GM19438 (cell line): ENCODE measurements around the gene CCM2.

Source experiments
- ATAC-seq: cut with Tn5 transposase; IDR thresholded peaks from one replicate; pipeline ENCODE4 v1.9.1; 2021; ENCODE audit warnings: low read depth; ENCODE audit not compliant: unreplicated experiment

Gene CCM2

DNA sequence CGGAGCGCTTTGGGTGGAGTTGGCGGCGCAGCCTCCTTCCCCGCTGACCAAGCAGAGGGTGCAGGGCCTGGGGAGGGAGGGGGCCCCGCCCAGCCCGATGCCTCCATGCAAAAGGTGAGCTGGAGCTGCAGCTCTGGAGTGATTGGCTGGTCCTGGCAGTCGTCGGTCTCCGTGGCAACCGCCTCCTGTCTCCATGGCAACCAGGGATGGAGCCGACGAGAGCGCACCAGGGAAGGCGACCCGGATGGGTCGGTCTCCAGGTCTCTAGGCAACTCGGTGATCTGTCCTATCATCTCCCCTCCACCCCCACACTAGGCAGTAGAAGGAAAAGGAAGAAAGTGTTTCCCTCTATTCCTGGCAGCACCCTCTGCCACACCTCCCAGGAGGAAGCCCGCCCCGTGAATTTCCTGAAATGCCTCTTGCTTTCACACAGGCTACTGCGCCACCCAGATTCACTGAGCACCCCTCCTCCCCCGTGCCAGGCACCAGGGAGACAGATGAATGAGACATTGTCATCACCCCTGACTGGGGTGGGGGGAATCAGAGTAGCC is 89.4 kb downstream of the CCM2 start:
- no peak for ATAC-seq

DNA sequence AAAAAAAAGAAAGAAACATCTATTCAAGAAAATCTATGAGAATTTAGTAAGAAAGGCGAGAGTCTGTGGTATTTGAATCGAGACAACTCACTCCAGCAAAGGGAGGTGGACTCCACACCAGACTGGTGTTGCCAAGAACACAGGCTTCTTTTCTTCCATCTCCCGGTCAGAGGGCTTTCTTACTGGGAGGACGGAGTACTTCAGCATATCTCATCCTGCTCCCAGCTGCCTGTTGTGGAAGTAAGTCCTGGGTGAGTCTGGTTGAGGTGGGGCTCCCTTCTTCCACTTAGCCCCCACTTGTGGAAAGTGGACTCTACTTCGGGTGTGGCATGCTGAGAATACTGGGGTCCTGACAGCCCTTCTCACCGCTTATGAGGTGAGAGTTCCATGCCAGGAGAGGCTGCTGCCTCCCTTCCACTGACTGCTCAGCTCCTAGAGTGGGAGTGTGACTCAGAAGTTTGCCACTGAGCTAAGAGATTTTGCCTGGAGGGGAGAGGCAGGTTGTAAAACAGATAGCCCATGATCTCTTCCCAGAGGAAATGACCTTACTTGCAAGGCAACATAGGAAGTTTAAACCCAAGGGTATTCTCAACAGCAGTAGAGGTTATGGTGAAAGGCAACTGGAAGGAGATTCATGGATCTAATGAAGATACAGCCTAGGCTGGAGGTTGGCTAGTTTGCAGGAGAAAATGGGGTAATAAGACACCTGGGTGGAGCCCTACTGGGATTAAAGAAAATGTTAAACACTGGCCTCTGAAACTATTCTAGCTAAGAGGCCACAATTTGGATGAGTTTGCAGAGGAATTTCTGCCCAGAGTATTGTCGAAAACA is 92.3 kb downstream of the CCM2 start:
- ATAC-seq = no peak

DNA sequence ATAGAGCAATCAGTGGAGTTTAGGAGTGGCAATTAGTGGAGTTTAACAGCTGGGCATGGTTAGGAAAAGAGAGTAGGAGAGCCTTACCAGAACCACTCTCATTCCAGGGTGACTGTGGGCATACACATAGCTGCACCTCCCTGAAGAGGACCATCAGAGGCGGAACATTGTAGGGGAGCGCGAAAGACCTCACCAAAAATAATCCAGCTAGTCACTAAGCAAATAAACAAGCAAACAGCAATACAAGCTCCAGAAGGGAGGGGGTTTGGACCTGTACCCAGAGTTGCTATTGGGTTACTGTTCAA is 92.9 kb downstream of the CCM2 start:
- no peak for ATAC-seq

DNA sequence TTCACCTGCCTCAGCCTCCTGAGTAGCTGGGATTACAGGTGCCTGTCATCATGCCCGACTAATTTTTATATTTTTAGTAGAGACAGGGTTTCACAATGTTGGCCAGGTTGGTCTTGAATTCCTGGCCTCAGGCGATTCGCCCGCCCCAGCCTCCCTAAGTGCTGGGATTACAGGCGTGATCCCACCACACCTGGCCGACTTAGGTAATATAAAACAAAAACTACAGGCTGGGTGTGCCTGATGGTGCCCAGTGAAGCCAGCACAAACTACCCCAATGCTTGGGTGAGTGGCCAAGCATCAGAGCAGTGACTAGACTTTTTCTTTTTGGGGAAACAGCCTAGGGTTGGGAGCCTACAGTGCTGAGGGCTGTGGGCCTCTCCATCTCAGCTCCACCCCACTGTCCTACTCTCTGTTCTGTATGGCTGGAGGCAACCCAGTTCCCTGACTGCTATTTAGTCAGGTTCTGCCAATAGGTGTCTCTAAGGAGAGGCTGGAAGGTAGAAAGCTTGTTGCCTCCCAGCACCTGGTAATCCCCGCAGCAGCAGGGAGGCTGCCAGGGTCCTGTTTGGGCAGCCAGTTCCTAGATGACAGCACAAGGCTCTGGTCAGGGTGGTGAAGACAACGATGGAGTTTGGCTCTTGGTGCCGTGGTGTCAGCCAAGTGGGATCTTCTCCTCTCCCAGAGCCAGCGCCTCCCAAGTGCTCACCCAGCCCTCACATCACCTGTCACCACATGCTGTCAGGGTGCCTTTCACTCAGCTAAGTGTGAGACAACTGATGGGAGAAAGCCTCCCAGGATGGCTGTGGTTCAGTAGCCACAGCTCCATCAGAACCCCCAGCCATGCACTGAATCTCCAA is 99.2 kb downstream of the CCM2 start:
- no peak for ATAC-seq

DNA sequence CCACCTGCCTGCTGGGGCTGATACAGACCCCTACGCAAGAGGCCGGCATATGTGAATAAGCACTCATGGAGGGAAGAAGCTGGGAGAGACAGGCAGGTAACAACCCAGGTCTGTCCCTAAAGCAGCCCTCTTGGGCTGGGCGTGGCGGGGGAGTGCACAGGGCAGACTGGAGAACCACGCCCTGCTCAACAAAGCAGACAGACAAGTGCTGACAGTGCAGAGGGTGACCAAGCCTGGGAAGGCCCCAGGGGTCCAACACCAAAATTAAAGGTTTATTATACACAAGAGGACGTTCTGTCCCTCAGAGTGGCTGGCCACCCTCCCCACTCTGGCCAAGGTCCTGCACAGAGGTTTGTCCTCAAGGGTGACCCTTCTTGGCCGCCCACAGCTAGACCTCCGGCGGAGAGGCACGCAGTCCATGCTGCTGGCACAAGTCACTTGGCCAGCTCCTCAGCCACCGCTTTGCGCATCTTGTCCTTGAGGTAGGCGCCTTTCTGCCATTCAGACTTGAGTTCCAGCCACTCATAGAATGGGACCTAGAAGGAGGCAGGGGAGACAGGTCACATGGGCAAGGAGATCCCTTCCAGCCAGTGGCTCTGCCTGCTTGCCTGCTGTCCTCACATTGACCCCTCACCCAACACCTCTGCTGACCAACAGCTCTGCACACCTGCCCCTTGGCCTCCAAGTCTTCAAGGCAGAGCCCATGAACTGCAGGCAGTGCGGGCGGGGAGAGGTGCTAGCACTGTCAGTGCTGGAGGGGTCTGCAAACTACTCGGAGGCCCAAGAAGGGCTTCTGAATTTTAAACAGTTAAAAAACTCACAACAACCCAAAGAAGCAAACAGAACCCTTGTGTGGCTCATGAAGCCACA is 100.1 kb downstream of the CCM2 start:
- no peak for ATAC-seq

DNA sequence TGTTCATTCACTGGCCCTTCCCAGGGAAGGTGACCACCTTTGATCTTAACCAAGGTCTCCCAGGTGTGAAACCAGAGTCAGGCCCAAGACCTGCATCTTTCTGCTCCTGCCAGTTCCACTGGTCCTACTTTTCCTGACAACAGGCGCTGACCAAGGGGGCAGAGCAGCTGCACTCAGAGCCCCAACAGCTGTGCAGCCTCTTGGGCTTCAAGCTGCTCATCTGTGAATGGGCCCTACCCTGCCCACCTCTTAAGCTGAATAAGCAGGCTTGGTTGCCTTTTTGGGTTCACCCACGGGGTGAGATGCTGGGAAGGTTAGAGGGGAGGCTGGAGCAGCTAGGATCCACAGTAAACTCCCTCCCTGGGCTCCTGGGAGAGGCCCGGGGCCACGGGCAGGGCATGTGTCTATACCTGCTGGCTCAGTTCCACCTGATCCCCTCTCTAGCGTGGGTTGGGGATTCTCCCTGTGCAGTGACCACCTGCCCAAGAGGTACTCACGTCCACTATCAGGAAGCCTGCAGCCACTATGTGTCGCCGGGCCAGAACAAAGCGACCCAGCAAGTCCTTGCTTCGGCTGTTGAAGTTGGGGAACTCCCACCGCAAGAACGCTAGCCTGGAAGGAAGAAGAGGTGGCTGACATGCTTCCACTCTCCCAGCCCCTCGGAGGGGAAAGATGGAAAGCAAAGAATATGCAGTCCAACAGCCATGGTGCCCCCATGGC is 100.9 kb downstream of the CCM2 start:
- ATAC-seq = no peak

DNA sequence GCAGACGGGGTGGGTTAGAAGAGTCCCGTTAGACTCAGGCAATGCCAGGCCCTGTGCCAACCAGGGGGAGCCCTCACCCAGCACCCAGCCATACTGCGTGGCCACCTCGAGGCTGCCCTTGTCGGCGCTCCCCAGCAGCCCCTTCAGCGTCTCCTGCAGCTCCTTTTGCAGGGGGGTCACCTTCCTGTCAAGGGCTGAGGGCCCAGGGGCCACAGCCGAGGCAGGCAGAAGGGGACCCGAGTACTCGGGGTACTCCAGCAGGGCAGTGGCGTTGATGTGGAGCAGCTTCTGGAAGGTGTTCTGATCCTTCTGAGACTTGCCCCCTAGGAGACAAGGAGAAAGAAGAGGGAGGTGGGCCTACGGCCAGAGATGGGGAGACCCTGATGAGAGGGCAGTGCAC is 101.7 kb downstream of the CCM2 start:
- ATAC-seq = no peak

DNA sequence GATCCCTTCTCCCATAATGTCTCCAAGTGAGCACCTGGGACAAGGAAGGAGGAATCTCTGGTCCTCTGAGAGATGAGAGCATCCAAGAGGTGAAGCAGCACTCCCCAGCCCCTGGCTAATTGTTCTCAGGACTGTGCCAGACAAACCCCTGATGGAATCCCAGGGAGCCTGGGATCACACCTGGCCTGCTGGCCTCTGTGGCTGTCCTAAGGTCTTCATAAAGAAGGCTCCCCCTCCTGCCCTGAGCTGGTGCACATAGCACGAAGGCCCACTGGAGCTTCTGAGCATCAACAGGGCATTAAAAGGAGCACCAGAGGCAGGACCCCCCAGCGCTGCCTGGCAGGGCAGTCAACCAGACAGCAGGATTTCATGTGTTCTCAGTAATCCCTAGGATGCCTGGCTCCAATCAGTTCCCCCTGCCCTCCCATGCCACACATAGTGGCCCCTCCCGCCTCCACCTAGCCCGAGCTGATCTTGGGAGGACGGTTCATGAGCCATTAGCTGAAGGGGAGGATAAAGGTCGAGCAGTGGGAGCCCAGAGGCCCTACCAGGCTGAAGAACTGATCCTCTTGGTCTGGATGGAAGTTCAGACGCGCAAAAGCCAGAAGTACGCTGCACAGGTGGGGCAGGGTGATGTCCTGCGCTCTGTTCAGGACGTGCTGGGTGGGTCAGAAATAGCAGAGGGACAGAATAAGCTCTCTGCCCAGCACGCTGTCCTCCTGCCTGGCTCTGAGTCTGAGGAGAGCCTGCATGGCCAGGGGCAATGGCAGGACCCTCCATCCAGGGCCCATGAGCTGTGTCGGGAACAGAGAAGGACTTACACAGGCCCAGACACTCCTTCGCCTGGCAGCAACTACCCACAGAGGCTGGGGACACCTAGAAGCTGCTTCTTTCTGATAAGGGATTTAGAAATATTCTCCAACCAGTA is 103.0 kb downstream of the CCM2 start:
- ATAC-seq = no peak

DNA sequence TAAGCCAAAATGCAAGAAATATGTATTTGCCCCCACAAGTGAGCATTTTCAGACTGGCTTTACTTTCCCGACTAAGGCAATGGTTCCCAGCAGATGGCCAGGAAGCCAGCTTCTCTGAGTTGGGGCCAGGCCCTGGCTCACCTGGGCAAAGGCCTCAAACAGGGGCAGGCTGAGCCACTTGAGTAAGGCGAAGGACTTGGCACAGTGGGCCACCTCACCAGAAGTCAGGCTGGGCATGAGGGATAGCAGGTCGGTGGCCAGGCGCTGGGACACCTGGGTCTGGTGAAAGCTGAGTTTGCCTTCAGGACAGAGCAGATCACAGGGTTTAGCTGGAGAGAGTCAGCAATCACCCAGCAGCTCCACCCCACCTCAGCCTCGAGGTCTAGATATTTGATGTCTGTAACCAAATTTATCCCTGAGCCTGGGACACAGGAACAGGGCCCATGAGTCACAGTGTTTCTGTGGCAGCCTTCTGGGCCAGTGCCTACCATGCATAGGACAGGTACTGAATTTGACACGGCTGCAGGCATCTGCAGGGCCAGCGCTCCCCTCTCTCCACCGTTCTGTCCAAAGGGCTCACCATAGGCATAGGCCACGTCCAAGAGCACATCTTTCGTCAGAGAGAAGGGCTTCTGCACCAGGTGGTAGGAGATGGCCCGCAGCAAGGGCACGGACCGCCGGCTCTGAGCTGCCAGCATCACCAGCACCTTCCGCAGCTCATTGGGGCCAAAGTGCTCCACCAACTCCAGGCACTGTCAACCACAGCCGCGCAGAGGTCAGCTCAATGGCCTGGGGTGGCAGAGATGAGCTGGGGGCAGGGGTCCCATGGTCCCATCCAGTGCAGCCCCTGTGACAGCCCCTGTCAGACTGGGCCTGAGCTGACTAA is 104.2 kb downstream of the CCM2 start:
- no peak for ATAC-seq

DNA sequence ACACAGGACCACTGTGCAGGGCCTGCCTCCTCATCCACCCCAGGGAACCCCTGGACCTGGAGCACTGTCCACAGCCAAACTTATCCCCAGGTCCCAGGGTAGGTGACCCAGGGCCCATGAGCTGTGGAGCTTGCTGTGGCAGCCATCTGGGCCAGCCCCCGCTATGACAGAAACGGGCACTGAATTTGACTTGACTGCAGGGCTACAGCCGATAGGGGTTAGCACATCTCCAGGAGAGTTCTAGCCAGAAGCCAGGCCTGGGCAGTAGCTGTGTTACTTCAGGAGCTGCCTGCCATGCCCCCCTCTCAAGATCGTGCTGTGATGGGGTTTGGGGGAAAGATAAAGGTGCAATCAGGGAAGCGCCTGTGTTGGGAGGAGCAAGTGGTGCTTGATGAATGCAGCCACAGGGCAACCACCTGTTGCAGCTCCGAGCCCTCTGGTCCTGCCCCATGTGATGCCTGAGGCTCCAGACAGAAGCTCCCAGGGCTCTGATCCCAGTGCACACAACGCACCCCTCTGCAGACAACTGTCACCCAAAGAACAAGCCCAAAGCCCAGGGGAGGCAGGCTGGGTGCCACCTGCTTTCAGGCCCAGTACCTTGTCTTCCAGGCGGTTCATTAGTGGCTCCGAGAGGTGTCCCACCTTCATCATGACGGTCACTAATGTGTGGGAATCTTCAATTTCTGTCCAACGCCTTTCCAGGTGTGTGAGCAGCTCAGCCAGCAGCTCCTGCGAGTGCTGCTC is 105.0 kb downstream of the CCM2 start:
- no peak for ATAC-seq

DNA sequence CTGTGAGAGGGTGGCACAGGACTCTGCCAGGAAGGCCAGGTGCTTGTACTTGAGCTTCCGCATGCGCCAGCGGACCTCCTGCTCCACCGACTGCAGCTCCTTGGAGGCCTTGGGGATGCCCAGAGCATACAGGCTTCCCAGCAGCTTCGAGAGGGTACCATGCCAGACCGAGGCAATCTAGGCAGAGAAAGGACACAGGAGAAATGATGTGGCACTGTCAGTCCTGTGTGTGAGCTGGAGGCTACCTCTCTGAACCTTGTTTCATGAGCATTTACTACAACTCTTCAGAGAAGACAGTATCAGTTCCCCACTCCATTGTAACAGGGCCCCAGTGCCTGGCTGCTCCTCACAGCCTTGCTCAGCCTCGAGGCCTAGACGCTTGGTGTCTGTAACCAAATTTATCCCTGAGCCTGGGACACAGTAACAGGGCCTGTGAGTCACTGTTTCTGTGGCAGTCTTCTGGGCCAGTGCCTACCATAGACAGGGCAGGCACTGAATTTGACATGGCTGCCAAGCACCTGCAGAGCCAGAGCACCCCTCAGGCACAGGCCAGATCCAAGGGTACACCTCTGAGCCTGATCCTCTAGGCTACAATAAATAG is 105.7 kb downstream of the CCM2 start:
- no peak for ATAC-seq

DNA sequence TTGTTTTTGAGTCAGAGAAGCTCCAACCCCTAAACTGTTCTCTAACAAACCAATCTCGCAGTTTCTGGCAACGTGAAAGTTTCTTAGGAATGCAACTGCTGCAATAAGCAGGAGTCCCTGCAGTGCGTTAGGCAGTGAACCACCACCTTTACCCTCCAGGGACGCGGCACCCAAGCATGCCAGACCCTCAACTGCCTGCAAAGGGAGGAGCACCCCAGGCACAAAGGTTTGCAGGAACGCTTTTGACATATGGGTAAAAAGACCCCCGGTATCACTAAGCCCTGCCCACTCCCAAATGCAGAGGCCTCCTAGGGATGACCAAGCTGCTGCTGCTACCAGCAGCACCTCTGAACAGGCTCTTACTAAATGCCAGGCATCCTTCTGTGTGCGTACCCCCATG is 106.8 kb downstream of the CCM2 start:
- no peak for ATAC-seq

DNA sequence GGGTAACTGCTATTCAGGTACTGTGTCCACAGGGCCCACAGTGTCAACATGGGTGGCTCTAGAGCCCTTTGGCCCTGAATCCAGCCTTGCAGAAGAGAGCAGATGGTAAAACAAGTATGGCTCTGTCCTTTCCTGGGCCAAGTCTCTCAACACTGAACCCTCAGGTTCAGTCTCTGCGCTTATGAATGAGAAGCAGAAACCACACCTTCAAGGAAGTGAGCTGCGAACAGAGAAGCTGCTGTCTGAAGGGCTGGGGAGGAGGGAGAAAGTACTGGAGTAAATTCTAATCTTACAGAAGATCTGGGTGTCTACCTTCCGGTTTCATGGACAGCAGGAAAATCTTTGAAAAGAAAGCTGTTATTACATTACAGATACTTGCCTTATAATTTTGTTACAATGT is 107.4 kb downstream of the CCM2 start:
- ATAC-seq = no peak

DNA sequence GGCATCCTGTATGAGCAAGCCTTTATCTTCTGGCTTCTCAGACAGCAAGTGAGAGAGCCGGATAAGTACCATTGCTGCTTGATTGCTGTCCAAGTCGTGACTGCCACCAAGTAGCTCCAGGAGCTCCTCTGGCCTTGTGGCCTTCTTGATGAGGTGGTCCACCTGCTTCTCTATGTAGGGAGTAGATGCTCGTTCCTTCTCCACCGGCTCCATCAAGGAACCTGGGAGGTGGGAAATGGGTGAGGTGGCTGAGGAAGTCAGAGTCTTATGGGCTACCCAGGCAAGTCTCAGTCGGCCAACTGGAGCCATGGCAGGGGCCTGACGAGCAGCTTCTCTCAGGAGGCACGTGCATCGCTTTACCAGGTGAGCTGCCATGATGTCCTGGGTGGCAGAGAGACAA is 108.9 kb downstream of the CCM2 start:
- no peak for ATAC-seq

DNA sequence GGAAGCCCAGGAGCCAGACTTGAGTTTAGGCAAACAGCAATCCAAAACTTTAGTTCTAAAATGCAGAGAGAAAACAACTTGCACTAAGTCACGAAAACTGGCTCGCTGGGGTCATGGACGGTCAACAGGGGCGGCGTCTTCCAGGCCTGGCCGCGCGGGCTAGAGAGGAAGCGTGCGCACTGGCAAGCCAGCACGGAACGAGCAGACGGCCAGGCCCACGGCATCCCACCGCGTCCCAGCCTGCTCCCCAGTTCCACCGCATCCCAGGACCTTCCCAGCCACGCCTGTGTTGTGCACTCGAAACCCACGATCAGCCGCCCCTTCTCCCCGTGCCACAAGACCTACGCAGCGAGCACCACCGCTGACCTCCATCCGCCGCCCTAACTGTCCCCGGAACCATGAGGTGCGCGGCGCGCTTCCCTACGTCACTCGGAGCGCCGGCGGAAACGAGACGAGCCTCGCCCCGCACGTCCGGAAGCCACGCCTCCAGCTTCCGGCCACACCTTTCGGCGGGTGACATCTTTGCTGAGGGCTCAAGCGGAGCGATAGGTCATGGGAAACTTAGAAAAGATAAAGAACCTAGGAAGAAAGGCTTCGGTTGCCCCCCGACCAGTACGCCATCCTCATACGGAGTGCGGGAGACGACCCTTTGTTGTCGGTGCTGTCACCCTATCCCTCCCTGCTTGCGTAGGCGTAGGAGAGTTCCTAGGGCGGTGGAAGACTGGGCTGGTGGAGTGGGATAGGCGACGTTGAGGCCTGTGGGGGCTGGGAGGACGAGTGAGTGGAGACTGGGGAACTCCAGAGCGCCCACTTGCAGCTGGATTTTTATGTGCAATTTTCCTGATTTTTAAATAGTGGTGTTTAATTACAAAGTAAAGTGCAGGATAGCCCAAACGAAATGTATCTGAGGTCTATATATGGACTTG is 111.6 kb downstream of the CCM2 start, which contains the start of gene TBRG4:
TSS of gene TBRG4 (minus strand) at position 400 of the 926 bp plus-strand sequence. CDS start 2,460 bp downstream, outside the sequence.
- ATAC-seq = peak; percentile 93

DNA sequence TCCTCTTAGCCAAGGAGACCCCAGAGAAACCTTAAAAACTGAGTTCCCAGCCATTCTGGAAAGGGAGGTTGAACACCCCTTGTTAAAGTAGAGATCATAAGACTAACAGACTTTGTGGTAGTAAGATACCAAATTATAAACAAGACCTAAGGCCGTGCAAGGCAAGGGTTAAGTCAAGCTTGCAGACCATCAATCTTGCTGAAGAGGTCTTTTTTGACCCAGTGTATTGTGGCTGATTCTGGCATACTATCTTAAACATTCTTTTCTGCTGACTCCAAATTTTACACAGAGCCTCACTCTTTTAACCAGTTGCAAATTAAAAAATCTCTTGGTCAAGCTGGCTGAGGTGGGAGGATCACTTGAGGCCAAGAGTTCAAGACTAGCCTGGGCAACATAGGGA is 112.6 kb downstream of the CCM2 start:
- ATAC-seq = no peak
